ENCODE data around the gene NECTIN4.

GRCh38 chr1:161037661-161038522, 51.5 kb downstream of the NECTIN4 start:
- TF ChIP-seq CTCF (IDR thresholded peaks at IDR 0.05) (no peak), POLR2A (IDR thresholded peaks at IDR 0.05) (no peak)
